Nephron progenitor cell (in vitro differentiated cells): ENCODE data around the gene RIPOR3.

Experiments used
- DNase-seq: peaks from one replicate; pipeline ENCODE4 v3.0.0; 2021
- H3K27ac Mint-ChIP-seq: 2 replicates; pipeline ENCODE4 v1.8.0; 2021; ENCODE audit warnings: mild to moderate bottlenecking, moderate library complexity, mixed read lengths
- H3K27me3 Mint-ChIP-seq: 2 replicates; pipeline ENCODE4 v1.8.0; 2021; ENCODE audit warnings: mild to moderate bottlenecking, low read depth, mixed read lengths; ENCODE audit not compliant: poor library complexity
- H3K36me3 Mint-ChIP-seq: 2 replicates; pipeline ENCODE4 v1.8.0; 2021; ENCODE audit warnings: low read depth, mixed read lengths
- H3K4me1 Mint-ChIP-seq: 2 replicates; pipeline ENCODE4 v1.8.0; 2021; ENCODE audit warnings: mixed read lengths
- H3K4me3 Mint-ChIP-seq: 2 replicates; pipeline ENCODE4 v1.8.0; 2021; ENCODE audit warnings: mild to moderate bottlenecking, moderate library complexity, mixed read lengths
- H3K9me3 Mint-ChIP-seq: 2 replicates; pipeline ENCODE4 v1.8.0; 2021; ENCODE audit warnings: mild to moderate bottlenecking, moderate library complexity, mixed read lengths
- TF ChIP-seq, protein P1 (sequence below): fragments of 200-600 bp; sonication (generic); IDR thresholded peaks from 2 replicates; pipeline ENCODE4 v1.5.0; 2021; ENCODE audit warnings: antibody characterized with exemption

Gene RIPOR3

DNA sequence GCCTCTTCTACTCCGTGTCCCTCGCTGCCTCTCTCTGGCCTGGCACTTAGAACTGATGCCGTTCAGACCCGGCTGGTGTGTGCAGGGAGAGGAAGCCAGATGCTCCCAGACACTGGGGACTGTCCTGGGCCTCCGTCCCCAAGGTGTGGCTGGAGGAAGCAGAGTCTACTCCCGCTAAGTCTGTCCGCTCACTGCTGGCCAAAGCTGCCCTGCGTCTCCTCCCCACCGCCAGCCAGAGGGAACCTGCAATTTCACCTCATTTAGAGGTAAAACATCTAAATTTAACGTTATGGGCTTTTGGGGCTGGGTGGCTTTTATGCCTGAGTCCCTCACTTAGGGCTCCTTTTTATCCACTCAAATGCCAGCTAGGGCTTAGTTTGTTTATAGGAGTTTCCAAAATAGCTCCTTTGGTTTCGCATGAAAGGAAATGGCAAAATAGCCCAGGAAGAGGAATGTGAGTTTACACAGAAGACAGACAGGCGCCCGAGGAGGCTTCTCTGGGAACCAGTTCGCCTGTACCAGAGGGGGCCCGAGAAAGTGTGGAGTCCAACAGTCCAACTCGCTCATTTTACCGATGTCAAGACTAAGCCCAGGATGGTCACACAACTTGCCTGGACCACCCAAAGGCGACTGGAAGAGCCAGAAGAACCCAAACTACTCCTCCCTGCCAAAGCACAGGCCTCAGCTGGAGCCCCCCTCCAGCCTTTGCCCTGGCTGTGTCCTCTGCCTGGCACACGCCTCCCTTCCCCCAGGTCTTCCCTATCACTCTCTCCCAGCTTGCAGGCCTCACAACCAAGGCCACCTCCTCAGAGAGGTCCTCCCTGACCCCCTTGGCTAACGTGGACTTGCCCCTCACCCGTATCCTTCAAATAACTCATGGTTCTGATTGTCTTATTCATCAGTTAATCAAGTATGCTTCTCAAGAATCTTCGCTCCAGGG is 54.5 kb downstream of the RIPOR3 start:
- H3K27me3 Mint-ChIP-seq: no peaks in the 10 kb centered on the region
- peak overlapping the region; percentile 59 for H3K4me3 Mint-ChIP-seq
- TF ChIP-seq, protein P1, sequence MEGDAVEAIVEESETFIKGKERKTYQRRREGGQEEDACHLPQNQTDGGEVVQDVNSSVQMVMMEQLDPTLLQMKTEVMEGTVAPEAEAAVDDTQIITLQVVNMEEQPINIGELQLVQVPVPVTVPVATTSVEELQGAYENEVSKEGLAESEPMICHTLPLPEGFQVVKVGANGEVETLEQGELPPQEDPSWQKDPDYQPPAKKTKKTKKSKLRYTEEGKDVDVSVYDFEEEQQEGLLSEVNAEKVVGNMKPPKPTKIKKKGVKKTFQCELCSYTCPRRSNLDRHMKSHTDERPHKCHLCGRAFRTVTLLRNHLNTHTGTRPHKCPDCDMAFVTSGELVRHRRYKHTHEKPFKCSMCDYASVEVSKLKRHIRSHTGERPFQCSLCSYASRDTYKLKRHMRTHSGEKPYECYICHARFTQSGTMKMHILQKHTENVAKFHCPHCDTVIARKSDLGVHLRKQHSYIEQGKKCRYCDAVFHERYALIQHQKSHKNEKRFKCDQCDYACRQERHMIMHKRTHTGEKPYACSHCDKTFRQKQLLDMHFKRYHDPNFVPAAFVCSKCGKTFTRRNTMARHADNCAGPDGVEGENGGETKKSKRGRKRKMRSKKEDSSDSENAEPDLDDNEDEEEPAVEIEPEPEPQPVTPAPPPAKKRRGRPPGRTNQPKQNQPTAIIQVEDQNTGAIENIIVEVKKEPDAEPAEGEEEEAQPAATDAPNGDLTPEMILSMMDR: no peak
- peak overlapping the region; percentile 91 for H3K27ac Mint-ChIP-seq
- no peaks in the 10 kb centered on the region for H3K36me3 Mint-ChIP-seq
- H3K4me1 Mint-ChIP-seq: peaks cover 66% of the 10 kb centered on the region
- no peaks in the 10 kb centered on the region for H3K9me3 Mint-ChIP-seq
- DNase-seq: no peak

DNA sequence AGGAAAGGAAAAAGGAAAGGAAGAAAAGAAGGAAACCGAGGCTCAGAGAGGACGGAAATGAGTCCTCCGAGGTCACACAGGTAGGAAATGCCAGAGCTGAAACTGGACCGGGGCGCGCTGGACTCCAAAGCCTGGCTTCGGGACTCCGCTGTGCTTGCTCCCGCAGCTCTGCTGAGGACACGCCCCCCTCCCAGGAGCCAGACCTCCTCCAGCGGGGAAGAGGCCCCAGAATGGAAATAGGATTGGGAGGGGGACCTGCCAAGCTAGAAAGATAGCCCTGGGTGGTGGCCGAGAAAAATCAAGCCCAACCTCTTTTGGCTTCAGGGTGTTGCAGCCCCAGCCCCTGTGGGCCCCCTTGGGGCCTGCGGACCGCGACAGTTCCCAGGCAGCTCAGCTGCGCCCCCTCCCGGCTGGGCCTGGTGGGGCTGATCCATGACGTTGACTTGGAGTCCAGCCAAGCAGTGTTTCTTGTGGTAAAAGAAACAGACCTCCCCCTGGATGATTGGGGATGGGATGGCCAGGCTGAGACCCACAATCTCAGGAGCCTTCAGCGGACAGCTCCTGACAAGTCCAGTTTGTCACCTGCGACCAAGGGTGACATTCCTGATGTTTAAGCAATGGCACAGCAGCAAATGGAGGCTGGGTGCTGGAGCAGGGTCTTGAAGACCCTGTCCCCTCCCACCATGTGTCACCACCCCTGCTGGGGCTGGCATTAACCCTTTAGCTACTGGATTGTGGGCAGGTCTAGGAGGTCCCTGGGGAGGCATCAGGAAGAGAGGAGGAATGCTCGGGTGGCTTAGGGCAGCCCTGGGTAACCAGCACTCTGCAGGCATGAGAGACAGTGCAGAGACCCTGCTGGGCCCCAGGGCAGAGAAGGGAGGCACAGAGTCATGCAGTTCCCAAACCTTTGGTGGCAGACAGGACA is 55.4 kb downstream of the RIPOR3 start:
- Mint-ChIP-seq H3K27ac (peak overlapping the region; percentile 91), H3K4me3 (peak overlapping the region; percentile 52), H3K9me3 (no peaks in the 10 kb centered on the region), H3K36me3 (no peaks in the 10 kb centered on the region), H3K4me1 (peaks cover 59% of the 10 kb centered on the region), H3K27me3 (no peaks in the 10 kb centered on the region)
- peak; percentile 83 for DNase-seq
- TF ChIP-seq, protein P1: peak; percentile 88

DNA sequence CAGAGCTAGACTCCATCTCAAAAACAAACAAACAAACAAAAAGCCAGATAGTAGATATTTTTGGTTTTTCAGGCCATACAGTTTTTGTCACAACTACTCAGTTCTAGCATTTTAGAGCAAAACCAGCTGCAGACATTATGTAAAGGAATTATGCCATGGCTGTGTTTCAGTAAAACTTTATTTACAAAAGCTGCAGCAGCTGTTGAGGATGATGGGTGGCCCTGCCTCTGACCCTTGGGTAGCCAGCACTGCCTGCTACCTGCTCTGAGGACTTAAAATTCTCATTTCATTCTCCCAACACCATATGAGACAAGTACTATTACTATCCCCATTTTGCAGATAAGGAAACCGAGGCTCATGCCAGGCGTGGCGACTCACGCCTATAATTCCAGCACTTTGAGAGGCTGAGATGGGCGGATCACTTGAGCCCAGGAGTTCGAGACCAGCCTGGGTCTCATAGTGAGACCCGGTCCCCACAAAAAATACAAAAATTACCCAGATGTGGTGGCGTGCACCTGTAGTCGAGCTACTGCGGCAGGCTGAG is 56.3 kb downstream of the RIPOR3 start:
- Mint-ChIP-seq H3K27ac (no peak overlapping the region), H3K36me3 (no peaks in the 10 kb centered on the region), H3K9me3 (no peaks in the 10 kb centered on the region), H3K4me1 (peaks cover 58% of the 10 kb centered on the region), H3K4me3 (no peak overlapping the region), H3K27me3 (no peaks in the 10 kb centered on the region)
- DNase-seq: no peak
- TF ChIP-seq, protein P1: no peak

DNA sequence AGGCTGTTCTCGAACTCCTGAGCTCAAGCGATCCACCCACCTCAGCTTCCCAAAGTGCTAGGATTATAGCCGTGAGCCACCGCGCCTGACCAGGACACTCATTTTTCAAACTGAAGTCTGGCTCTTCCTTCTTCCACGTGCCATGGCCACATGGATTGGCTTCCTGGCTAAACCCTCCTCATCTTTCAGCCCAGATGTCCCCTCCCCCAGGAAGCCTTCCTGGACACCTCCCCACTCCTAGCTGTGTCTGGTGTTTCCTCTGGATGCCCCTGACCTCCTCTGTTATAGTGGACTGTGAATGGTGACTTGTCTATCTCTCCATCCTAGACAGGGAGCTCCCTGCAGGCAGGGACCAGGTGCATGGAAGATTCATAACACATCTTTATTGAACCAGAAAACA is 57.2 kb downstream of the RIPOR3 start:
- peaks cover 65% of the 10 kb centered on the region for H3K4me1 Mint-ChIP-seq
- no peaks in the 10 kb centered on the region for H3K9me3 Mint-ChIP-seq
- TF ChIP-seq, protein P1: no peak
- H3K4me3 Mint-ChIP-seq: no peak overlapping the region
- no peaks in the 10 kb centered on the region for H3K27me3 Mint-ChIP-seq
- H3K27ac Mint-ChIP-seq: peak overlapping the region; percentile 75
- DNase-seq: no peak
- no peaks in the 10 kb centered on the region for H3K36me3 Mint-ChIP-seq

DNA sequence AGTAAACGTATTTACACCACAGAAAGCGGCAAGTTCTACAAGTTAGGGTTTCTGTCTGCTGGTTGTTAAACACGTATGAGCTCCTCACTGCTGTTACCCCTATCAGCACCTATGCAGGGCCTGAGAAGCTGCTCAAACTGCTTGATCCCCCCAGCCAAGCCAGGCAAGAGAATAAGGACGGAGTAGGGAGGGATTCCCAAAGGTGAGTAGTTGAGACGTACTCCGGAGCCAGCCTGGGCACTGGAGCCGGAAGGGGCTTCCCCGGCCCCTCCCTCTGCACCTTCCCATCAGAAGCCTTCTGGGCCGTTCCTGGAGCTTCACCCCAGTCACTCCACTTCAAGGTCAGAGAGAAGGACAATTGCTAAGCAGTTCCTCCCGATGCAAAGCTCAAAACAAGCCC is 58.0 kb downstream of the RIPOR3 start:
- Mint-ChIP-seq H3K4me1 (peaks cover 69% of the 10 kb centered on the region), H3K9me3 (no peaks in the 10 kb centered on the region), H3K4me3 (no peak overlapping the region), H3K27me3 (peaks cover 3% of the 10 kb centered on the region), H3K27ac (peak overlapping the region; percentile 61), H3K36me3 (no peaks in the 10 kb centered on the region)
- TF ChIP-seq, protein P1: no peak
- DNase-seq: no peak
